Measurements from ENCODE around the gene TAF4. TPM values are rescaled to one million over a fixed set of nuclear protein-coding genes. Genes with fewer than 3 reads are reported as not detected.

TAF4 gene
- total RNA-seq, 1 donor from 2014 or later = 17.6 TPM

DNA sequence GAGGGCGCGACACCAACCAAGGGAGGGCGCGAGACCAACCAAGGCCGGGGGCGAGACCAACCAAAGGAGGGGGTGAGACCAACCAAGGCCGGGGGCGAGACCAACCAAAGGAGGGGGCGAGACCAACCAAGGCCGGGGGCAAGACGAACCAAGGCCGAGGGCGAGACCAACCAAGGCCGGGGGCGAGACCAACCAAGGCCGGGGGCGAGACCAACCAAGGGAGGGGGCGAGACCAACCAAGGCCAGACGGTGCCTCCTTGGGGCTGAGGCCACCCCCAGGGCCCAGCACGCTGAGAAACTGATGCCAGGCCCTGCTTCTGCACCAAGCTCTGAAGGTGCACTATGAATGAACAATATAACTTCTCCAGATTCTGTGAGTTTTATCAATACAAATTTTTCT lies 87.2 kb downstream of the TAF4 start:
- Histone ChIP-seq H3K36me3 (peaks cover 47% of the 10 kb centered on the region), H3K4me1 (no peaks in the 10 kb centered on the region), H3K27ac (no peak overlapping the region), H3K4me3 (no peak overlapping the region), H3K27me3 (ENCODE audit: low read depth) (no peaks in the 10 kb centered on the region), H3K9me3 (no peaks in the 10 kb centered on the region)
- intact Hi-C loops (cut with DNase I) = no loop called here
- ATAC-seq (no peak), DNase-seq (no peak)
- TF ChIP-seq, protein P1, sequence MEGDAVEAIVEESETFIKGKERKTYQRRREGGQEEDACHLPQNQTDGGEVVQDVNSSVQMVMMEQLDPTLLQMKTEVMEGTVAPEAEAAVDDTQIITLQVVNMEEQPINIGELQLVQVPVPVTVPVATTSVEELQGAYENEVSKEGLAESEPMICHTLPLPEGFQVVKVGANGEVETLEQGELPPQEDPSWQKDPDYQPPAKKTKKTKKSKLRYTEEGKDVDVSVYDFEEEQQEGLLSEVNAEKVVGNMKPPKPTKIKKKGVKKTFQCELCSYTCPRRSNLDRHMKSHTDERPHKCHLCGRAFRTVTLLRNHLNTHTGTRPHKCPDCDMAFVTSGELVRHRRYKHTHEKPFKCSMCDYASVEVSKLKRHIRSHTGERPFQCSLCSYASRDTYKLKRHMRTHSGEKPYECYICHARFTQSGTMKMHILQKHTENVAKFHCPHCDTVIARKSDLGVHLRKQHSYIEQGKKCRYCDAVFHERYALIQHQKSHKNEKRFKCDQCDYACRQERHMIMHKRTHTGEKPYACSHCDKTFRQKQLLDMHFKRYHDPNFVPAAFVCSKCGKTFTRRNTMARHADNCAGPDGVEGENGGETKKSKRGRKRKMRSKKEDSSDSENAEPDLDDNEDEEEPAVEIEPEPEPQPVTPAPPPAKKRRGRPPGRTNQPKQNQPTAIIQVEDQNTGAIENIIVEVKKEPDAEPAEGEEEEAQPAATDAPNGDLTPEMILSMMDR (IDR thresholded peaks at IDR 0.05) = no peak

DNA sequence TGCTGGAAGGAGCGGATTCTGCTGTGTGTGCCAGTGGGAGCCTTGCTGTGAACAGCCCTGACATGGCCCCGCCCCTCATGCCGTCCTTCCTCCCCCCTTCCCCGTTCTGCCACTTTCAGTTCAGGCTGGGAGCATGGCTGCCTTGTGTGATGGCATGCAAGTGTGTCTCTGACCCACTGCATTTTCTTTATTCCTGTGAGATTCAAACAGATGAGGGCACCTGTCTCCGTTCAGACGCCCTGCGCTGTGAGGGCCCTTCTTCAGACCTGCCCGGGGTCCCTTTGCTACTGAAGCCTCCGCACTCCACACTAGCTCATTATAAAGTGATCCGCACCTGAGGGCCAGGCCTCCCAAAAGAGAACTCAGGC lies 88.3 kb downstream of the TAF4 start:
- Histone ChIP-seq H3K4me1 (no peaks in the 10 kb centered on the region), H3K27me3 (ENCODE audit: low read depth) (no peaks in the 10 kb centered on the region), H3K9me3 (no peaks in the 10 kb centered on the region), H3K36me3 (peaks cover 50% of the 10 kb centered on the region), H3K27ac (no peak overlapping the region), H3K4me3 (no peak overlapping the region)
- intact Hi-C loops (cut with DNase I) = no loop called here
- DNase-seq (no peak), ATAC-seq (no peak)
- TF ChIP-seq, protein P1 (IDR thresholded peaks at IDR 0.05) = no peak

DNA sequence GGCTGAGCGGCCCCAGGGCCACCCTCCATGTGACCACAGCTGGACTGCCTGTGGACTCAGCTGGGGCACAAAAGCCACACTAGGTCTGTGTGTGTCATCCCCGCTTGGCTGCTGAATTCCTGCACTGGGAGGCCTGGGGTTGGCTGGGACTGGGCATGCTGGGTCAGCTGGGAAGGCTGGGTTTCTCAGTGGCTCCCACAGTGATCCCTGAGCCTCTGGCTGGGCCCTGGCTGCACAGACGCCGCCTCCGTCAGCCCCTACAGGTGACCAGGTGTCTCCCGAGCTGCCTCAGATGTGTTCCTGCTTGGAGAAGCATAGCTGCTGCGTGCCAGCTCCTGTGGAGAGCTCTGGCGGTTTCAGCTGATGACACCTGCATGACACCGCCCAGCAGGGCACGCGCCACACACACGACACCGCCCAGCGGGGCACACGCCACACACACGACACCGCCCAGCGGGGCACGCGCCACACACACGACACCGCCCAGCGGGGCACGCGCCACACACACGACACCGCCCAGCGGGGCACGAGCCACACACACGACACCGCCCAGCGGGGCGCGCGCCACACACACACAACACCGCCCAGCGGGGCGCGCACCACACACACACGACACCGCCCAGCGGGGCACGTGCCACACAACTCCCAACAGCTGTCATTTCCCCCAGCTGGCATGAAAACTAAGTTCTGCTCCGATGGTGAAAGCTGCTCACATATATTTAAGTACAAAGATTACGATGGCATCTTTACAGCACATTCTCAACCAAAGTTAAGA lies 88.8 kb downstream of the TAF4 start:
- ATAC-seq (no peak), DNase-seq (no peak)
- H3K4me3 ChIP-seq = no peak overlapping the region
- no peaks in the 10 kb centered on the region for H3K27me3 ChIP-seq (ENCODE audit: low read depth)
- H3K4me1 ChIP-seq = no peaks in the 10 kb centered on the region
- H3K27ac ChIP-seq = no peak overlapping the region
- peaks cover 53% of the 10 kb centered on the region for H3K36me3 ChIP-seq
- H3K9me3 ChIP-seq = no peaks in the 10 kb centered on the region
- intact Hi-C loops (cut with DNase I) = no loop called here
- TF ChIP-seq, protein P1 (IDR thresholded peaks at IDR 0.05) = no peak

DNA sequence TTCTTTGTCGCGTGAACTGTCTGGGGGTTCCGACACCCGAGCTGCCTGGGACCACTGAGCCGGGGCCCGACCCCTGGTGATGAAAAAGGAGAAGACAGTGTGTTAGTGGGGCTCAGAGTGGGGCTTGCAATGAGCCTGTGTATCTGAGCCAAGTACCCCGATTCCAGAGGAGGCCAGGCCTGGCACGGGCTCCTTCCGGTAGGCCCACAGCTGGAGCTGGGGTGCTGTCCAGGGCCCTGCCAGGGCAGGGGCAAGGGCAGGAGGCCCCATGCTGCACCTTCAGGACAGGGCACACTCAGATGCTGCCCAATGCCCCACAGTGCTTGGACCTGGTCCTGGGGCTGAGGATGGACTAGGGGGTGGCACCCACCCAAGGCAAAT lies 89.4 kb downstream of the TAF4 start:
- Histone ChIP-seq H3K9me3 (no peaks in the 10 kb centered on the region), H3K4me3 (no peak overlapping the region), H3K27me3 (ENCODE audit: low read depth) (no peaks in the 10 kb centered on the region), H3K36me3 (peaks cover 53% of the 10 kb centered on the region), H3K4me1 (no peaks in the 10 kb centered on the region), H3K27ac (no peak overlapping the region)
- TF ChIP-seq, protein P1 (IDR thresholded peaks at IDR 0.05) = no peak
- no peak for DNase-seq
- intact Hi-C loops (cut with DNase I) = no loop called here
- ATAC-seq = no peak

DNA sequence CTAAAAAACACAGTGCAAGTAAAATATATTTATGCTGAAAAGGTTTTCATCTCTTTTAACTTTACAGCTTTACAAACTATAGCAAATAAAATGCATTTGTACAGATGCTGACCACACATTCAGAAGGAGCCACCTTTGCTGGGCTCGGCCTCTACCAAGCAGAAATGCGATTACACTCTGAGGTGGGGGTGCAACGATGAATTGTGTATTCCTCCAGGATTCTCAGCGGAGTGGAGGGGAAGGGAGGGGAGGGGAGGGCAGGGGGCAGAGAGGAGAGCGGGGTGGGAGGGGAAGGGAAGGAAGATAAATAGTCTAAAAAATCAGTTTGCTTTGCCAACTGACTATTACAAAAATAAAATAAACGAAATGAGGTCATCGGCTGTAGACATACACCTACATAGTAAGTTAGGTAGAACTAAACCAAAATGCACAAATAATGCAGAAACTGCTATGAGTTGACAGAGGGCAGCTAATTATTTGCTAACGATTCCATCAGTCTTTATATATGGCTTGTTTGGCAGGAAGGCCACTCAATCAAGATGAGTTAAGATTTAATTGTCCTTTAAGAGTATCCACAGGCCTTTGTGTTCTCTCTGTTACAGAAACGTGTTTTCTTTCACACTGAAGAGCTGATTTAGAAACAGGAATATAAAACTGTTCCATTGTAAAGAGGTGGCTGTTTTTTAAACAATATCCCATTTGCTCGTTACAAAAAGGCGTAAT lies 90.1 kb downstream of the TAF4 start:
- peaks cover 53% of the 10 kb centered on the region for H3K36me3 ChIP-seq
- no peaks in the 10 kb centered on the region for H3K9me3 ChIP-seq
- no peaks in the 10 kb centered on the region for H3K4me1 ChIP-seq
- intact Hi-C loops (cut with DNase I) = no loop called here
- TF ChIP-seq, protein P1 (IDR thresholded peaks at IDR 0.05) = no peak
- no peak for ATAC-seq
- DNase-seq = no peak
- no peaks in the 10 kb centered on the region for H3K27me3 ChIP-seq (ENCODE audit: low read depth)
- H3K4me3 ChIP-seq = no peak overlapping the region
- no peak overlapping the region for H3K27ac ChIP-seq

Measured in lower lobe of right lung (tissue), 2 donors.